Left ventricle myocardium superior (tissue), 1 donor: ENCODE measurements around the gene ZNF74. TPM values are rescaled to one million over a fixed set of nuclear protein-coding genes. Genes with fewer than 3 reads are reported as not detected.
A peak's percentile ranks its signal among the peaks of the same experiment; 100 is the strongest.
"Not testable (repeated sequence)": the region's sequence is repeated elsewhere in the genome, so short reads cannot be mapped to it uniquely, and the experiment has no call there.

Experiments used
- ATAC-seq: fragments of 200-7000 bp; cut with Tn5 transposase; one replicate; pipeline ENCODE4 v1.9.1; 2020; ENCODE audit warnings: mild to moderate bottlenecking, moderate library complexity
- DNase-seq: peaks from one replicate; pipeline ENCODE4 v3.0.0-alpha.2; 2020
- intact Hi-C: fragments of 100-400 bp; cut with micrococcal nuclease; formaldehyde crosslinking; loops from one replicate; pipeline ENCODE4 v1.11.0; 2022
- total RNA-seq: library from RNA; stranded (reverse); fragmentation: NEBNext Ultra II Directional; extraction: Animal tissue kit (Norgen Biotek cat#: 25700); gene quantifications from one replicate; pipeline ENCODE4 v1.2.1, GENCODE V29; 2021
- donor health status: DM: no; HTN: yes; CAD: no; lungs with severe emphysema.

The ZNF74 gene
- total RNA-seq, 1 donor from 2014 or later, result 4.9 TPM

DNA sequence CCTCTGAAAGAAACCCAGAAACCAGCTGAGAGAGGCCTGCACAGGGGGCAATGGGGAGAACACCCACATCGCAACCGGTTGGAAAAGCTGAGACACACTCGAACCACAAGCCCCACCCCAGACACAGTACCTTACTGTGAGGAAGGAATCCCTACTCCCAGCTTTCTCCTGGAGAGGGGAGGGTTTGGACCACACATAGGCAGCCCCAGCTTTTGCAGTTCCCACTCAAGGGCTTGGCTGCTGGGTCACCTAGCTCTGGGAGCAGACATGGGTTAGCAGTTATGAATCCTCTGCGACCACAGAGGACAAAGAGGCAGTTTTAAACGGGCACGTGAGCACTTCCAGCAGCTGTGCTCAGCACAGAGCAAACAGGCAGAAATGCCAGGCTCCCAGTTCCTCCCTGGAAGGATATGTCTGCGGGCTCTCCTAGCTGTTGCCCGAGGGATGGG, 21.5 kb upstream of the ZNF74 start:
- ATAC-seq, intact Hi-C loops, DNase-seq: not testable (repeated sequence)

DNA sequence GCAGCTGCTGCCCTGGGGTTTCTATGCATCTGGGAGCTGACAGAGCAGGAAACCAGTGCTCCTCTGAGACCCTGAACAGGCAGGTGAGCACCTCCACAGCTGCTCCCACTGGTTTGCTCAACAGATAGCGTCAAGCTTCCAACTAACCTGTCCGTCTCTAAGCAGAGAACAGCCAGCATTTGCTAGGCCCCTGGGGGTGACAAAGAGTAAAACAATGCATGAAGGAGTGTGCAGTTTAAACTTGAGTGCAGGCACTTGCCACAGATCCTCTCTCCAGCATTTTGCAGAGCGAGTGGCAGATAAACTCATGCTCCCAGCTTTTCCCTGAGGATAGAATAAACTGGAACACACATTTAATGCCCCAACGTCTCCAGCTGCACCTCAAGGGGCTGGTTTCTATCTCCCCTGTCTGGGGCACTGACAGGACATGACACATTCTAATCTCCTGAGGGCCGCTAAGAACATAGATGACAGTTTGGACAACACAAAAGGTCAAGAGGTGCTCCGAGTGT, 20.7 kb upstream of the ZNF74 start:
- intact Hi-C loops, DNase-seq, ATAC-seq: not testable (repeated sequence)

DNA sequence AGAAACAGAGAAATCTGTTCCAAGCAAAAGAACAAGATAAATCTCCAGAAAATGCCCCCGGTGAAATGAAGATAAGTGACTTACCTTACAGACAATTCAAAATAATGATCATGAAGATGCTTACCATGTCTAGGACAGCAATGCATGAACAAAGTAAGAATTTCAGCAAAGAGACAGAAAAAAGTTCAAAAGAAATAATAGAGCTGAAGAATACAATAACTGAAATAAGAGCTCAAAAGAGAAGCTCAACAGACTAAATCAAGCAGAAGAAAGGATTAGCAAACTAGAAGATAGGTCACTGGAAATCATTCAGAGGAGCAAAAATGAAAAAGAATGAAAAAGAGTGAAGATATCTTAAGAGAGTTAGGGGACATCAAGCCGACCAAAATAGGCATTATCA, 19.8 kb upstream of the ZNF74 start:
- DNase-seq, ATAC-seq, intact Hi-C loops: not testable (repeated sequence)

DNA sequence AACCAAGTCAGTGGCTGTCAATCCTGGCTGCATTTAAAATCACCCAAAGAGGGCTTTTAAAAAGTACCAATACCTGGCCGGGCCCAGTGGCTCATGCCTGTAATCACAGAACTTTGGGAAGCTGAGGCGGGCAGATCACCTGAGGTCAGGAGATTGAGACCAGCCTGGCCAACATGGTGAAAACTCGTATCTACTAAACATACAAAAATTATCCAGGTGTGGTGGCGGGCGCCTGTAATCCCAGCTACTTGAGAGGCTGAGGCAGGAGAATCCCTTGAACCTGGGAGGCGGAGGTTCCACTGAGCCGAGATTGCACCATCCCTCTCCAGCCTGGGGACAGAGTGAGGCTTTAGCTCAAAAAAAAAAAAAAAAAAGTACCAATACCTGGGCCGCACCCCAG, 17.7 kb upstream of the ZNF74 start:
- DNase-seq, intact Hi-C loops, ATAC-seq: not testable (repeated sequence)

DNA sequence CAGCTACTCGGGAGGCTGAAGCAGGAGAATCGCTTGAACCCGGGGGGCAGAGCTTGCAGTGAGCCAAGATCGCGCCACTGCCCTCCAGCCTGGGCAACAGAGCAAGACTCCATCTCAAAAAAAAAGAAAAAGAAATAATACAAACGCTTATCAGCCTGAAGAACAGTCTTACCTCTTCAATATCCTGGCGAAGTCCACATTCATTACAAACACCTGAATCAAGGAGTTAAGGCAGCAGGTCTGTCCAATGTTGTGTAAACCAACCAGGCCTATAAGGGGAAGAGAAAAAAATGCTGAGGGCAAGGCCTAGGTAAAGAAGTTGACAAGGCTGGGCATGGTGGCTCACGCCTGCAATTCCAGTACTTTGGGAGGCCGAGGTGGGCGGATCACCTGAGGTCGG, 17.0 kb upstream of the ZNF74 start:
- intact Hi-C loops, DNase-seq, ATAC-seq: not testable (repeated sequence)

DNA sequence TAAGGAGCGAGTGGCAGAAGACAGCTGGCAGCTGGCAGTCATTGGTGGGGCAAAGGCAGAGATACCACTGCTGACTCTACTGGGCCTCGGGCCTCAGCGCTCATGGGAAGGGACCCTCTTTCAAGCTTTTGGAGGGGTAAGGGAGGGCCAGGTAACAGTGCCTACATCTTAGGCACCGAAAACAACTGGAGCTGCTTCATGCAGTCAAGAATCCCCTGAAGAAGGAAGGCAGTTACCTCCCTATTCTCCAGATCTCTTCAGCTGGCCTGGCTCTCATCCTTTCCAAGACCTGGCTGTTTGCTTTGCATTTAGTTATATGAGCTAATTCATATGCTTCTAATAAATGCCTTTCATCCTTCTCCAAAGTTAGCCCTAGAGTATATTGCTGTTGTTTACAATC, 15.8 kb upstream of the ZNF74 start:
- DNase-seq, result no peak
- no peak for ATAC-seq
- intact Hi-C loops, result no loop called here

DNA sequence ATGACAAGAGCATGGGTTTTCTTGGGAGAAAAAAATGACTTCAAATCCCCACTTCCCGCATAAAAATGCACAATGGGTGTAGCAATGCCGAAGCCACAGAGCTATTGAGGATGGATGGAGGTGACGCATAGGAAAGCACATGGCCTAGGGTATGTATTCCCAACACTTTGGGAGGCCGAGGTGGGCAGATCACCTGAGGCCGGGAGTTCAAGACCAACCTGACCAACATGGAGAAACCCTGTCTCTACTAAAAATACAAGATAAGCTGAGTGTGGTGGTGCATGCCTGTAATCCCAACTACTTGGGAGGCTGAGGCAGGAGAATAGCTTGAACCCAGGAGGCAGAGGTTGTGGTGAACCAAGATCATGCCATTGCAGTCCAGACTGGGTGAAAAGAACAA, 15.3 kb upstream of the ZNF74 start:
- DNase-seq, ATAC-seq, intact Hi-C loops: not testable (repeated sequence)

DNA sequence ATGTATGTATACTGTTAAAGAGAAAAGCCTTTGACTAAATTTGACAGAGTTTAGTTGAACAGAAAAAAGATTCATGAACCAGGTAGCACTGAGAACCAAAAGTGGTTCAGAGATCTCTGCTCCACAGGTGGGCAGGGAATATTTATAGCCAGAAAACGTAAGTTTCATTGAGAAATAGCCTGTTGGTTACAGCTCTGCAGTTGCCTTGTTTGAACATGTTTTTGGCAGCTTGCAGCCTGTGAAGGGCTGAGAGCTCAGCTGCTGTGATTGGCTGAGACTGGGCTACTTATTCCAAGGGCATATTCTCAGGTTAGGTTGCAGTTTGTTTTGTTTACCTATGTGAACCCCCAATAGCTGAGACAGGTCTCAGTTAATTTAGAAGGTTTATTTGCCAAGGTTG, 13.5 kb upstream of the ZNF74 start:
- no peak for ATAC-seq
- intact Hi-C loops, result no loop called here
- no peak for DNase-seq

DNA sequence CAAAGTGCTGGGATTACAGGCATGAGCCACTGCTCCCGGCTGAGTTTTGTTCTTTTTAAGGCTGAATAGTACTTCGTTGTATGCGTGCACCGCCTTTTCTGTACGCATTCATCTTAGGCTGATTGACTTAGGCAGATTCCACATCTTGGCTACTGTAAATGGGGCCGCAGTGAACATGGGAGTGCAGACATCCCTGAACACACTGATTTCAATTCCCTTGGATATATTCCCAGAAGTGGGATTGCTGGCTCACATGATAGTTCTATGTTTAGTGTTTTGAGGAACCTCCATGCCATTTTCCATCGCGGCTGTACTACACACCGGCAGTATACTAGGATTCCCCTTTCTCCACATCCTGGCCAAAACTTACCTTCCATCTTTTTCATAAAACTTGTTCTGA, 10.4 kb upstream of the ZNF74 start:
- no peak for ATAC-seq
- intact Hi-C loops, result no loop called here
- no peak for DNase-seq

DNA sequence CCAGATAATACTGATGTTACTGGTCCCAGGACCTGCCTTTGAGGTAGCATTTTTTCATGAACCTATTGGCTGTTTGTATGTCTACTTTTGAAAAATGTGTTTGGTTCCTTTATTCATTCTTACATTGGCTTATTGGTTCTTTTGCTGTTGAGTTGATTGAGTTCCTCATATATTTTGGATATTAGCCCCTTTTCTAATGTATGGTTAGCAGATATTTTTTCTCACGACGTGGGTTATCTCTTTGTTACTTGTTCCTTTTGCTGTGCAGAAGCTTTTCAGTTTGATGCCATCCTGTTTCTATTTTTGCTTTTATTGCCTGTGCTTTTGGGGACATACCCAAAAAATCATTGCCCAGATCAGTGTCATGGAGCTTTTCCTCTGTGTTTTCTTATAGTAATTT, 9.8 kb upstream of the ZNF74 start:
- DNase-seq (no peak), ATAC-seq (no peak)
- intact Hi-C loops, result no loop called here

DNA sequence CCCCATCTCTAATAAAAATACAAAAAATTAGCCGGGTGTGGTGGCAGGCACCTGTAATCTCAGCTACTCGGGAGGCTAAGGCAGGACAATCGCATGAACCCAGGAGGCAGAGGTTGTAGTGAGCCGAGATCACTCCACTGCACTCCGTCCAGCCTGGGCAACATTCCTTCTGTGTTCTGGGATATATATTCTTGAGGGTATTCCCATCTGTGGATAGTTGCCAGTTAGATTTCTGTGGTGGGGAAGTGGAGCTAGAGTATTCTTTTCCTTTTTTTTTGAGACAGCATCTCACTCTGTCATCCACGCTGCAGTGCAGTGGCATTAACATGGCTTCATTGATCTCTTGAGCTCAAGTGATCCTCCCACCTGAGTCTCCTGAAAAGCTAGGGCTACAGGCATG, 9.1 kb upstream of the ZNF74 start:
- ATAC-seq (no peak), DNase-seq (no peak)
- intact Hi-C loops, result no loop called here

DNA sequence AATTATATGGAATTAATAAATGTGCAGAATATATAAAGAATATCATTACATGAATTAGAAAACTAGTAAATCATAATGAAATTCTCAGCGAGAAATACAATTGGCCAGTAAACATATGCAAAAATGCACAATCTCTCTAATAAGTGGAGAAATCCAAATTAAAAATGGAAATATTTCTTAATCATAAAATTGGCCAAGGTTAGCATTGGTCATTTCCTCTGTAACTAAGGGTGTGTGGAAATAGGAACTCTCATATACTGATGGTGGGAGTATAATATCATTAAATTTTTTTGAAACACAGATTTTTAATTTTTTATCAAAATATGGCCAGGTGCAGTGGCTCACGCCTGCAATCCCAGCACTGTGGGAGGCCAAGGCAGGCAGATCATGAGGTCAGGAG, 7.6 kb upstream of the ZNF74 start:
- DNase-seq (no peak), ATAC-seq (no peak)
- intact Hi-C loops, result no loop called here

DNA sequence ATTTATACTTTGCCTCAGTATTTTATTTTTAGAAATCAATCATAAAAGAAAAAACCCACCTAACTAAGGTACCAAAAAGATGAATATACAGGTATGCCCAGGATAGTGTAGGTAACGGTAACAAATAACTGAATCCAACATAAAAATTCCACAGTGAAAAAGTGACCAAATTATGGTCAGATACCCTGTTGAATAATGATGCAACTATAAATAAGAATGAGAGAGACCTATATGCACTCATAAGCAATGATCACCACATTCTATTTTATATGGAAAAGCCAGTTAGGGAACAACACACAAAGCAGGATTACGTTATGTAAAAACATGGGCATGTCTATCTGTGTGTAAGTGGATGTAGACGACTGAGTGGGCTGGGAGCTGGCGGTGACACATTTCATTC, 7.0 kb upstream of the ZNF74 start:
- ATAC-seq, result no peak
- intact Hi-C loops, result no loop called here
- no peak for DNase-seq

DNA sequence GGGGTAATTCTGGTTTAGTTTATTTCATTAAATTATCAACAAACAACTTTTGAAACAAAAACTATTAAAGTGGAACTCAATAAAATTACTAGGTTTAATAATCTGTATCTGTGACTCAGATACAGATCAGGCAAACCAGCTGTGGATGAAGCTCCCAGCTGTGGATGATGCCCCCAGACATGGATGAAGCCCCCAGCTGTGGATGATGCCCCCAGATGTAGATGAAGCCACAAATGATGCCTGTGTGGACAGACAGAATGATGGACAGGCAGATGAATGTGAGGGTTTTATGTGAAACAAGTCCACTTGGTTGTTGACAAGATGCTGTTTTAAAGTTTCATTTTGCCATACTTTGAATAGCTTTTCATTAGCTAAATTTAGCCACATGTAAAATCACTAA, 5.8 kb upstream of the ZNF74 start:
- no peak for DNase-seq
- intact Hi-C loops, result no loop called here
- ATAC-seq, result no peak

DNA sequence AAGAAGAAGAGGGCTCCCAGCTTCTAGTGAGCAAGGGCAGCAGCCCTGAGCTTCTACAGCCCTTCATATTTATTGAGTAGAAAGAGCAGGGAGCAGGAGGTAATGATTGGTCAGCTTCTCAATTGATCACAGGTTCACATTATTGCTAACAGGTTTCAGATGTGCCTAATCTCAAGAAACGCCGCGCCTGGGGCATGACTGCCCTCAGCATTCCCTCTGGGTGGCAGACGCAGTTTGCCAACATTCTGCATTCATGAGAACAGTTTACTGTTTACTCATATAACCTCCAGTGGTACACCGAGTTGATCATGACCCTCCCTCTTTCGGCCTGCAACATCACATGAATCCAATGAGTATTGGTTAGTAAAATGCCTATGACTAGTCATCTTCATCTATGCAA, 4.7 kb upstream of the ZNF74 start:
- ATAC-seq, result no peak
- no peak for DNase-seq
- intact Hi-C loops, result no loop called here

DNA sequence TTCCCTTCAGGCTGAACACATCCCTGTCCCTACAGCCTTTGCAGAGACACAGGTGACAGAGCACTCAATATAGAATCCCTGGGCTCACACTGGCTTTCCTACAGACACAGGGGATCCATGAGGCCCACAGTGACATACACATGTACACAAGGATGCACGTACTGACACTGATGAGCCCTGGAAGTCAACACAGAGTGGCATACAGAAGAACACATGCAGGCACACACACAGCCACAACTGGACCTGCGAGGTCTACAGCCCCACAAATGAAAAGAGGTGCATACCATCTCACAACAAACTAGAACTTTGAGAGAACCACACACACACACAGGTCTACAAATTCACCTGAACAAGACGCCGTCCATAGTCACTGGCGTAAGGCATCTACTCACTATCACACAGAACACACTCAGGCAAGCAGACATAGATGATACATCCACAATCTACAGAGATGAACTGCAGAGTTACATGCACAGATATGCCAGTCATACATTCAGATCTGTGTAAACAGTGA, 3.5 kb upstream of the ZNF74 start:
- DNase-seq (no peak), ATAC-seq (no peak)
- intact Hi-C loops, result no loop called here

DNA sequence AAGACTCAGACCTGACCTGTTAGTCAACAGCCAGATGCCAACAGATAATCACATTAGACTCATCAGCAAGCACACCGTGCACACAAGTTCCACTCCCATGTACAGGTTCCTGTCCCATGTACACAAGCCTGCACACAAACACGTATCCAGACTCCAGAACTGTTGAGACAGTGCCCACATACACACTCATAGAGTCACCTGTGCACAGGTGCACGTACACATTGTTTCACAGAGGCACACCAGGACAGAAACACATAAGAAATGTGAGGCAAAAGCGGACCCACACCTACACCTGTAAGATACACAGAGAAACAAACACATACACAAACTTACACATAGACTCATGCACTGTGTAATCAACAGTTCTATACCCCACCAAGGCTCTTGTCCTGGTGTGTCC, 2.7 kb upstream of the ZNF74 start:
- intact Hi-C loops, result no loop called here
- no peak for DNase-seq
- ATAC-seq, result no peak

DNA sequence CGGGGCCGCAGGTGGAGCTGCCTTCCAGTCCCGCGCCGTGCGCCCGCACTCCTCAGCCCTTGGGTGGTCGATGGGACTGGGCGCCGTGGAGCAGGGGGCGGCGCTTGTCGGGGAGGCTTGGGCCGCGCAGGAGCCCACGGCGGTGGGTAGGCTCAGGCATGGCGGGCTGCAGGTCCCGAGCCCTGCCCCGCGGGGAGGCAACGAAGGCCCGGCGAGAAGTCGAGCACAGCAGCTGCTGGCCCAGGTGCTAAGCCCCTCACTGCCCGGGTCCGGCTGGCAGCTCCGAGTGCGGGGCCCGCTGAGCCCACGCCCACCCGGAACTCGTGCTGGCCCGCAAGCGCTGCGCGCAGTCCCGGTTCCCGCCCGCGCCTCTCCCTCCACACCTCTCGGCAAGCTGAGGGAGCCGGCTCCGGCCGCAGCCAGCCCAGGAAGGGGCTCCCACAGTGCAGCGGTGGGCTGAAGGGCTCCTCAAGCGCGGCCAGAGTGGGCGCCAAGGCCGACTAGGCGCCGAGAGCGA, 1.5 kb upstream of the ZNF74 start:
- intact Hi-C loops, DNase-seq, ATAC-seq: not testable (repeated sequence)

DNA sequence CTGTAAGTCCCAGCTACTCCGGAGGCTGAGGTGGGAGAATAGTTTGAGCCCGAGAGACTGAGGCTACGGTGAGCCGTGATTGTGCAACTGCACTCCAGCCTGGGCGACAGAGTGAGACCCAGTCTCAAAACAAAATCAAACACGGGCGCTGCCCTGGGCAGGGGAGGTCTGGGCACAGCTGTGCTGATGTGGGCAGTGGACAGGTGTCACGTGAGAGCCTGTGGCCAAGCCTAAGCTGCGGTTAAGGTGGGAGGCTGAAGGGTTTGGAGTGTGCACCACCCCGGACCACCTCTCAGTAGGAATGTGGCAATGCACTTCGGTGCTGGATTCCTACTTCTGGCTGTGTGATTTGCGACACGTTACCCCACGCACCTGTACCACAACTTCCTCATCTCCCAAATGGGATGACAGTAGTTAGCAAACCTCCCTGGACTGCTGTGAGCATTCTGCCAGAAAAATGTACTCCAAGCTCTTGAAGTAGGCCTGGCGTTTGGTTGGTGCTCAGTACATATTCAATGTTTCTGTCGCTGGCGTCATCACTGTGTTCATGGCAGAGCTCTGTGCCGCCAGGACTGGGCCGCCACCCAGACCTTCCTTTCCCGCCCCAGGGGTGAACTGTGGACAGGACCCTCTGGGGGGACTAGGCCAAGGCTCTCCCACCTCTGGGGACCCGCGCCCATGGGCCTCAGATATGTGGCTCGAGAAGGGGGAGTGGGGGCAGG, 807 bp upstream of the ZNF74 start:
- DNase-seq, result no peak
- intact Hi-C loops, result no loop called here
- peak; percentile 3 for ATAC-seq

DNA sequence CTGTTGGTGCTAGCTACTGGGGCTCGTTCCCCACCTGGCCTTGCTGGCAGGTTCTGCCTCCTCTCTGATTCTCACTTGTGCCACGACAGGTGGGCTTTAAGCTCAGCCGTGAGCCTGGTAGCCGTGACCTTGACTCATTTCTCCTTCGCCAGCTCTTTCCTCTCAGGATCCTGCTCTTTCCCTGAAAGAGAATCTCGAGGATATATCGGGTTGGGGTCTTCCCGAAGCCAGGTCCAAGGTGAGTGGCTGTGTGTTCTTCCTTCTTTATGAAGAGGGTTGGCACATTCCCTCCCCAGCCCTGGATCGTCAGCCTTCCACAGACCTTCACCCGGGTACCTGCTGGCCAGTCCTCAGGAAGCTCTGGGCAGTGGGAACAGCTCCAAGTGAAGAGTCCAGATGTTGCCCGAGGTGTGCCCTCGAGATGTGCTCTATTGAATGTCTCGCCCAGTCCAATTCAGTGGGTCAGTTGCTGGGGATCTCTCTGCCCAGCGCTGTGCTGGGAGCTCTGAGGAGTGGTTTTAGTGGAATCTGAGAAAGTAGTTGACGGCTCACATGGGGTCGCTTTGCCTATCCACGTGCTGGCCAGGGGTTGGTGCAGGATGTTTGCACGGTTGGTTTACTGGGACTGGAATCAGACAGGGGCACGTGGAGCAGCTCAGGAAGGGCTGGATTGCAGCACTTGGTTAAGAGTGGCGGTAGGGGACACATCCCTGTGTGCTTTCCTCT, 1.4 kb downstream of the ZNF74 start:
- DNase-seq (no peak), ATAC-seq (no peak)
- intact Hi-C loops, result no loop called here
